Mononuclear cell (primary cell): ENCODE measurements around the gene FAM20C. TPM values are rescaled to one million over a fixed set of nuclear protein-coding genes. Genes with fewer than 3 reads are reported as not detected.

ENCODE experiments used
- H3K27me3 ChIP-seq: 2 replicates; pipeline ENCODE4 v1.6.0; 2011; ENCODE audit warnings: low read length, control low read depth; ENCODE audit not compliant: insufficient read depth
- H3K4me1 ChIP-seq: 2 replicates; pipeline ENCODE4 v1.5.1; 2011; ENCODE audit warnings: mild to moderate bottlenecking, low read length, control low read depth; ENCODE audit not compliant: insufficient read depth
- H3K4me3 ChIP-seq: 2 replicates; pipeline ENCODE4 v1.5.1; 2011; ENCODE audit warnings: mild to moderate bottlenecking, low read length, moderate library complexity
- H3K9me3 ChIP-seq: 2 replicates; pipeline ENCODE4 v1.5.1; 2011; ENCODE audit warnings: low read depth, mild to moderate bottlenecking, control low read depth, low read length
- total RNA-seq: library from RNA; depleted of rRNA; stranded (reverse); fragments of >200 nt; gene quantifications from one replicate; pipeline ENCODE4 v1.2.3, GENCODE V29; 2012

FAM20C gene
- total RNA-seq, 1 donor = 15.3 TPM

GRCh38 chr7:155469-155900 is 36.9 kb upstream of the FAM20C start:
- Histone ChIP-seq H3K9me3 (no peaks in the 10 kb centered on the region), H3K27me3 (no peaks in the 10 kb centered on the region), H3K4me3 (no peak overlapping the region), H3K4me1 (peaks cover 19% of the 10 kb centered on the region)

GRCh38 chr7:156111-157007 is 36.0 kb upstream of the FAM20C start:
- Histone ChIP-seq H3K9me3 (no peaks in the 10 kb centered on the region), H3K4me1 (peaks cover 10% of the 10 kb centered on the region), H3K4me3 (no peak overlapping the region), H3K27me3 (no peaks in the 10 kb centered on the region)

- Histone ChIP-seq H3K9me3 (no peaks in the 10 kb centered on the region), H3K4me3 (no peak overlapping the region), H3K27me3 (no peaks in the 10 kb centered on the region), H3K4me1 (peaks cover 4% of the 10 kb centered on the region)
Measured at GRCh38 chr7:157008-157310, 35.4 kb upstream of the FAM20C start.

GRCh38 chr7:157771-158625 is 34.4 kb upstream of the FAM20C start:
- H3K9me3 ChIP-seq = no peaks in the 10 kb centered on the region
- H3K27me3 ChIP-seq = no peaks in the 10 kb centered on the region
- H3K4me1 ChIP-seq = no peaks in the 10 kb centered on the region
- no peak overlapping the region for H3K4me3 ChIP-seq

- H3K4me1 ChIP-seq = no peaks in the 10 kb centered on the region
- no peak overlapping the region for H3K4me3 ChIP-seq
- H3K27me3 ChIP-seq = no peaks in the 10 kb centered on the region
- no peaks in the 10 kb centered on the region for H3K9me3 ChIP-seq
Measured at GRCh38 chr7:158771-159170, 33.6 kb upstream of the FAM20C start.

- no peak overlapping the region for H3K4me3 ChIP-seq
- H3K9me3 ChIP-seq = no peaks in the 10 kb centered on the region
- no peaks in the 10 kb centered on the region for H3K27me3 ChIP-seq
- H3K4me1 ChIP-seq = peaks cover 4% of the 10 kb centered on the region
Measured at GRCh38 chr7:159370-160270, 32.8 kb upstream of the FAM20C start.

- Histone ChIP-seq H3K4me1 (peaks cover 9% of the 10 kb centered on the region), H3K9me3 (no peaks in the 10 kb centered on the region), H3K27me3 (no peaks in the 10 kb centered on the region), H3K4me3 (no peak overlapping the region)
Measured at GRCh38 chr7:160958-161725, 31.2 kb upstream of the FAM20C start.

GRCh38 chr7:162632-163297 is 29.6 kb upstream of the FAM20C start:
- H3K4me1 ChIP-seq = peaks cover 24% of the 10 kb centered on the region
- no peaks in the 10 kb centered on the region for H3K9me3 ChIP-seq
- H3K4me3 ChIP-seq = no peak overlapping the region
- no peaks in the 10 kb centered on the region for H3K27me3 ChIP-seq

- Histone ChIP-seq H3K4me3 (no peak overlapping the region), H3K27me3 (no peaks in the 10 kb centered on the region), H3K9me3 (no peaks in the 10 kb centered on the region), H3K4me1 (peaks cover 24% of the 10 kb centered on the region)
Measured at GRCh38 chr7:163298-163695, 29.1 kb upstream of the FAM20C start.

GRCh38 chr7:163971-164881 is 28.1 kb upstream of the FAM20C start:
- no peaks in the 10 kb centered on the region for H3K27me3 ChIP-seq
- no peak overlapping the region for H3K4me3 ChIP-seq
- peaks cover 24% of the 10 kb centered on the region for H3K4me1 ChIP-seq

GRCh38 chr7:164882-165660 is 27.3 kb upstream of the FAM20C start:
- H3K4me1 ChIP-seq = peaks cover 24% of the 10 kb centered on the region
- no peak overlapping the region for H3K4me3 ChIP-seq
- H3K9me3 ChIP-seq = no peaks in the 10 kb centered on the region
- H3K27me3 ChIP-seq = no peaks in the 10 kb centered on the region

More at GRCh38 chr7:163971-164881, 28.1 kb upstream of the FAM20C start:
- H3K9me3 ChIP-seq = no peaks in the 10 kb centered on the region

- H3K9me3 ChIP-seq = no peaks in the 10 kb centered on the region
- no peak overlapping the region for H3K4me3 ChIP-seq
- no peaks in the 10 kb centered on the region for H3K27me3 ChIP-seq
- H3K4me1 ChIP-seq = peaks cover 24% of the 10 kb centered on the region
Measured at GRCh38 chr7:165661-166337, 26.6 kb upstream of the FAM20C start.
